GM12872 (cell line): ENCODE data around the gene CNTN5.

ENCODE experiments used
- TF ChIP-seq, protein P1 (sequence below): IDR thresholded peaks from 3 replicates; pipeline ENCODE4 v1.5.1; 2011; ENCODE audit warnings: low read depth, mild to moderate bottlenecking, low read length, moderate library complexity; ENCODE audit not compliant: insufficient read depth

CNTN5 gene

DNA sequence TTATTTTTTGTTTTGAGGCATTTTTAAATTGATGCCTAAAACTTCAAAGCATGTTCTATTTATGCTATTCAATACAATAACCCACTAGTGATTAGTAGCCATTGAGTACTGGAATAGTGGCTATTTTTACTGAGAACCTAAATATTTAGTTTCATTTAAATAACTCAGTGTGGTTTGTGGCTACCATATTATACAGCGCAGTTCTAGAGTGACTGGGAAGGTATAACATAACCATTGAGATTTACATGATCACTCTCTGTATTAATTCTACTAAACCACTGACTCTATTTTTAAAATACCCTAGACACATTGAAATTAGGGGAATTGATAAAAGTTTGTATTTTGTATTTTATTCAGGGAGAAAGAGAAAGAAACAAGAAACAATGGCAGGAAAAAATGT, 441.2 kb downstream of the CNTN5 start:
- TF ChIP-seq, protein P1, sequence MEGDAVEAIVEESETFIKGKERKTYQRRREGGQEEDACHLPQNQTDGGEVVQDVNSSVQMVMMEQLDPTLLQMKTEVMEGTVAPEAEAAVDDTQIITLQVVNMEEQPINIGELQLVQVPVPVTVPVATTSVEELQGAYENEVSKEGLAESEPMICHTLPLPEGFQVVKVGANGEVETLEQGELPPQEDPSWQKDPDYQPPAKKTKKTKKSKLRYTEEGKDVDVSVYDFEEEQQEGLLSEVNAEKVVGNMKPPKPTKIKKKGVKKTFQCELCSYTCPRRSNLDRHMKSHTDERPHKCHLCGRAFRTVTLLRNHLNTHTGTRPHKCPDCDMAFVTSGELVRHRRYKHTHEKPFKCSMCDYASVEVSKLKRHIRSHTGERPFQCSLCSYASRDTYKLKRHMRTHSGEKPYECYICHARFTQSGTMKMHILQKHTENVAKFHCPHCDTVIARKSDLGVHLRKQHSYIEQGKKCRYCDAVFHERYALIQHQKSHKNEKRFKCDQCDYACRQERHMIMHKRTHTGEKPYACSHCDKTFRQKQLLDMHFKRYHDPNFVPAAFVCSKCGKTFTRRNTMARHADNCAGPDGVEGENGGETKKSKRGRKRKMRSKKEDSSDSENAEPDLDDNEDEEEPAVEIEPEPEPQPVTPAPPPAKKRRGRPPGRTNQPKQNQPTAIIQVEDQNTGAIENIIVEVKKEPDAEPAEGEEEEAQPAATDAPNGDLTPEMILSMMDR: no peak

GRCh38 chr11:99464985-99465384, 444.2 kb downstream of the CNTN5 start:
- TF ChIP-seq, protein P1: no peak

- TF ChIP-seq, protein P1: no peak
These were observed 468.8 kb downstream of the CNTN5 start for GRCh38 chr11:99489581-99489980.

GRCh38 chr11:99494065-99494464, 473.3 kb downstream of the CNTN5 start:
- TF ChIP-seq, protein P1: no peak

DNA sequence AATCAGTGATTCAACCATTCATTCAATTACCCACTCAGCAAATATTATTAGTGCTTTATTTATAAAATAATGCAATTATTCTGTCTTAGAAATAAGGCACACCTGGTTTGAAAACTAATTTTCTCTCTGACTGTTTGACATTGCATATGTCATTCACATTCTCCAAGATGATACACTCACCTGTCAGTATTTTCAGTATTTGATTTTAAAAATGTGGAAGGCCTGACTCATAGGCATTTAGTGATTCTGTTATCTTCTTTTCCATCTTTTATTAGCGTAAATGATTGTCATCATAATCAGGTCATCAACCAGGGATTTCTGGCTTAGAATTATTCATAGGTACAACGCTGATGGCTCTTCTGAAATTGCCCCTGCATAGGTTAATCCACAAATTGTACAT, 480.9 kb downstream of the CNTN5 start:
- TF ChIP-seq, protein P1: no peak

- TF ChIP-seq, protein P1: no peak
These were observed 484.6 kb downstream of the CNTN5 start for GRCh38 chr11:99505316-99505715.

GRCh38 chr11:99505831-99506230, 485.1 kb downstream of the CNTN5 start:
- TF ChIP-seq, protein P1: no peak

DNA sequence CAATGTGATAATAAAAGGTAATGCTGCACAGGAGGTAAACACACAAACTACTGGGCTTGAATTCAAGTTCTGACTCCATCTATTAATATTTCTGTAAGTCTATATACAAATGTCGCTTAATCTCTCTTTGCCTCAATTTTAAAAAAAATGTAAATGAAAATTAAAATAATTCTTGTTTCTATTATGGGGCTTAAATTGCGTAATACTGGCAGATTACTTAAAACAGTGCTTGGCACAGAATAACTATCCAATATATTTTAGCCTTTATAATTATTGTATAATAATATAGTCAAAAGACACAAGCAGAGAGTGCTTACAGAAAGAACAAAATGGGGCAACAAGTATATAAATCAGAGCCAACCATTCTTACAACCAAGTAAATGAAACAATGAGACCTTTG, 489.1 kb downstream of the CNTN5 start:
- TF ChIP-seq, protein P1: no peak
